ENCODE measurements around the gene PNPLA7.
"Not testable (repeated sequence)": the region's sequence is repeated elsewhere in the genome, so short reads cannot be mapped to it uniquely, and the experiment has no call there.

Gene PNPLA7

DNA sequence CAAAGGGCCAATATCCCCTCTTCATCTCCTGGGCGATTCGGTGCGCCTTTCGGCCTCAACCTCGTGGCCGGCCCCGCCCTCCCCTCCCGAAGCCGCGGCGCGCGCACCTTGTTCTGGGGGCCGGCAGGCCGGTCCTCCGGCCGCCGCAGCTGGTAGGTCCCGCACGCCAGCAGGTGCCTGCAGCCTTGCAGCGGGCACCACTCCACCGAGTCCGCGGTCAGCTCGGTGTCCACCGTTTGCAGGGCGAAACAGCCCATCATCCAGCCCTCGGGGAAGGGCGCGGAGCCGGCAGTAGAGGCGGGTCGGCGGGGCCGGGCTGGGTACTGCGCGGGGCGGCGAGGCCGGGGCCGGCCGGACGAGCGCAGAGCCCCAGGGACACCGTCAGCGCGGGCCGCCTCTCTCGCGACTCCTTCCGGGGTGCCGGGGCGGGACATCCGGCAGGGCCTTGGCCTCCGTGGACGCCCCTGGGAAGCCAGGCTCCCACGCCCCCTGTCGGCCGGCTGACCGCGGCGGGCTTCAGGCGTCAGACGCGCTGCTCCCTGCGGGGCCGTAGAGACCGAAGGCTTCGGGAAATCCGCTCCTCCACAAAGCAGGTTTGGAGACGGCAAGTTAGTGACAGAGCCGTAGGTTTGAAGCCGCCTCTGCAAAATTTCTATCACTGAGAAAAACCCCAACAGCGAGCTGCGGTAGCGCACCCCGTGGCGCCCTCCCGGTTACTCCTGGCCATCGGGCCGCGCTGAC lies 28.5 kb upstream of the PNPLA7 start, which contains the start of gene DPH7:
Gene DPH7 (minus strand): TSS at position 408 of the 741 bp plus-strand sequence. CDS start 148 bp downstream, at position 260.
- H3K27ac ChIP-seq = peak within 1 kb of the TSS; percentile 66 to 92 (median 87)
- H3K4me3 ChIP-seq = peak within 1 kb of the TSS; percentile 80 to 98 (median 95)

DNA sequence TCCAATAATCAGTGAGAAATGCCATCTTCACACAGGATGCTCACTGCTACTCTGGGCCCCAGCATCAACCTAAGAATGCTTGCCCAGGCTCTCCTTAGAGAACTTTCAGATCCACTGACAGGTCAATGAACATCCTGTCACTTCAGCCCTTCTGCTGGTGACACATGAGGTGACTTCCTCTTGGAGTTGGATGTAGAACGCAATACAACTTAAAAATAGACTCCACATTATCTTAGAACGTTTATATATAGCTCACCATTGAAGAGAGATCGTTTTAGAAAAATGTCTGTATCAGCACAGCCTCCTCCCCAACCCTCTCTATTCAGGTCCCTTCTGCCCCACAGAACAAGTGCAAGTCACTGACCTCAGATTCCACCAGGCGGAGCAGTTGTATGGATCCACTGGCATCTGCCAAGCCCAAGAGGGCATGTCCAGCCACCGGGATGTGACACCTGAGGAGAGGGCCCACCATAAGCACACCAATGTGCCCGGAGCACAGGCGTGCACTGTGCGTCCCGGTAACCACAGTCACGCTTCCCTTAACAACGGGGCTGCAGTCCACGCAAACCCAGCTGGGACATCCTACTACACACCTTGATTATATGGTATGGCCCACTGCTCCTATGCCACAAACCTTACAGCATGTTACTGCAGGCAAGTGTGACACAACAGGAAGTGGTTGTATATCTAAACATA lies 25.7 kb upstream of the PNPLA7 start:
- Histone ChIP-seq H3K4me3 (no peak overlapping the region), H3K27ac (no peak overlapping the region)

GRCh38 chr9:137575364-137575715 lies 25.1 kb upstream of the PNPLA7 start:
- H3K27ac ChIP-seq = no peak overlapping the region
- no peak overlapping the region for H3K4me3 ChIP-seq

GRCh38 chr9:137574192-137574591 lies 24.0 kb upstream of the PNPLA7 start:
- no peak overlapping the region for H3K27ac ChIP-seq

GRCh38 chr9:137570566-137570965 lies 20.4 kb upstream of the PNPLA7 start:
- Histone ChIP-seq H3K27ac (no peak overlapping the region), H3K4me3 (no peak overlapping the region)

More at GRCh38 chr9:137574192-137574591, 24.0 kb upstream of the PNPLA7 start:
- H3K4me3 ChIP-seq = no peak overlapping the region

DNA sequence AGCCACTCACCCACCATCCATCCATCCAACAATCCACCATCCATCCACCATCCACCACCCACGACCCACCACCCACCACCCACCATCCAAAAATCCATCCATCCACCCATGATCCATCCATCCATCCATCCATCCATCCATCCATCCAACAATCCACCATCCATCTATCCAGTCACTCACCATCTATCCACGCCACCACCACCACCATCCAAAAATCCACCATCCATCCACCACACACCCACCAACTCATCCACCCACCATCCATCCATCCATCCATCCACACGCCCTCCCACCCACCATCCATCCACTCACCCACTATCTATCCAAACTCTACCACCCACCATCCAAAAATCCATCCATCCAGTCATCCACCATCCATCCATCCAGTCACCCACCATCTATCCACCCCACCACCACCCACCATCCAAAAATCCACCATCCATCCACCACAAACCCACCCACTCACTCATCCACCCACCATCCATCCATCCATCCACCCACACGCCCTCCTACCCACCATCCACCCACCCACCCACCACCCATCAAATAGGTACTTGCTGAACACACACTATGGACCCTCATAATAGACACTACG lies 19.5 kb upstream of the PNPLA7 start:
- H3K27ac ChIP-seq = no peak overlapping the region
- no peak overlapping the region for H3K4me3 ChIP-seq

DNA sequence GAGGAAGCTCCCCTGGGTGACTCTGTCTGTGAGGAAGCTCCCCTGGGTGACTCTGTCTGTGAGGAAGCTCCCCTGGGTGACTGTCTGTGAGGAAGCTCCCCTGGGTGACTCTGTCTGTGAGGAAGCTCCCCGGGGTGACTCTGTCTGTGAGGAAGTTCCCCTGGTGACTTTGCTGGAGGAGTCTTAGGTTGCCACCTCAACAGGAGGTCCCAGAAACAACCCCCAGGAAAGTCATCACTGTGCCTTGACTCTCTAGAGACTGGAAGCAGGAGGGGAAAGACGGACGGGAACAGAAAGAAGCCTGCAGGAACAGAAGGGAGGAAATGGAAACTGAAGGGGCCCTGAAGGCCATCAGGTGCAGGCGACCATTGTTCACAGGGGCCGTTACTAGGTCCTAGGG lies 18.2 kb upstream of the PNPLA7 start:
- not testable (repeated sequence) for H3K4me3 ChIP-seq, H3K27ac ChIP-seq

GRCh38 chr9:137564817-137565411 lies 14.7 kb upstream of the PNPLA7 start:
- H3K27ac ChIP-seq = no peak overlapping the region
- H3K4me3 ChIP-seq = no peak overlapping the region

GRCh38 chr9:137564134-137564533 lies 13.9 kb upstream of the PNPLA7 start:
- H3K4me3 ChIP-seq = no peak overlapping the region
- no peak overlapping the region for H3K27ac ChIP-seq

GRCh38 chr9:137558127-137558526 lies 7.9 kb upstream of the PNPLA7 start:
- H3K27ac ChIP-seq = no peak overlapping the region
- H3K4me3 ChIP-seq = no peak overlapping the region

DNA sequence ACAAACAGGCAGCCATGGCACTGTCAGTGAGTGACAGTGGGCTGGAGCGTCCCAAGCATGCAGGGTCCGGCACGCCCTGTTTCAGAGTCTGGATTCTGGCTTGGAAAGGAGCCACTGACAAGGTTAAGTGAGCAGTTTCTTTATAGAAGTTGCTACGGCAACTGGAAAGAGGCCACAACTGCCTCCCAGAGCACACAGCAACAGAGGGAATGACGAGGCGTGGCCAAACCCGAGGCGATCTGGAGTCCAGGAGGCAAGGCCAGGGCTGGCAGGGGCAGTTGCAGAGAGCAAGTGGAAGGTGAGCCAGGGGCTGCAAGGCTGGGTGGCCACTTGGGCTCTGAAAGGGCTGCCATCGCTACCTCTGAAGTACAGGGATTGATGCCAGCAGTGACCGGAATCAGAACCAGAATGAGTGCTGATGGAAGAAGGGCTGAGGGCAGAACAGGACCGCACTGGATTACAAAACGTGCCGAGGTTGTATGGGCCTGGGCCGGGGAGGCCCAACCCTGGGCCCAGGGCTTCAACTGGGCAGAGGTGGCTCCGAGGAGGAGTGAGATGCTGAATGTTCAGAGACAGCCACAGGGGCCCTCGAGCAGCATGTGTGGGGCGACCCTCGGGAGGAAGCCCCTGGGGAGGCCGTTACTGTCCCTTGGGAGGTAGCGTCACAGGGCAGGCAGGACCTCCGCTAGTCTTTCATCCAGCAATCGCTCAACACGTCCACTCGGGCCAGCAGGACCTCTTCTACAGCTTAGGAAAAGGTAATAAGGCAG lies 6.1 kb upstream of the PNPLA7 start:
- Histone ChIP-seq H3K4me3 (no peak overlapping the region), H3K27ac (no peak overlapping the region)

DNA sequence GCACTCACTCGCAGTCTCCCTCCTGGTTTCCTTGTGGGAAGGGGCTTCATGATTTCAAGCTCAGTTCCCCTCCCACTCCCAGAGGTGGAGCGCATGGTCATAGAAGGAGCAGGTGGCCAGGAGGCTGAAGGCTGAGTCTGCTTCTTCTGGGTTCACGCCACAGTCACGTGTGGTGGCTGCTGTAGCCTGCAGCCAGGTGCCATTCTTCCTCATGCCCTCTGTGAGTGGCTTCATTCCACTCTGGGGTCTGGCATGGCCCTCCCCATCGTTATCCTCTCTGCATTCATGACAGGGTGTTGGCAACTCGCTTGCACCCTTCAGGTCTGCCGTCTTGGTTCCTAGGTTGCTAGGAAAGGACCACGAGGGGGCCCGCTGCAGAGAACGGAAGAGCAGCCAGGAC lies 5.0 kb upstream of the PNPLA7 start:
- Histone ChIP-seq H3K27ac (no peak overlapping the region), H3K4me3 (no peak overlapping the region)

- H3K27ac ChIP-seq = no peak overlapping the region
- H3K4me3 ChIP-seq = no peak overlapping the region
Observed at GRCh38 chr9:137554349-137554748, 4.1 kb upstream of the PNPLA7 start.

- H3K27ac ChIP-seq, H3K4me3 ChIP-seq: not testable (repeated sequence)
Observed at GRCh38 chr9:137553654-137554053, 3.5 kb upstream of the PNPLA7 start.

GRCh38 chr9:137552022-137552768 lies 2.0 kb upstream of the PNPLA7 start:
- peak overlapping the region; percentile 51 to 94 (median 88) for H3K4me3 ChIP-seq
- H3K27ac ChIP-seq = peak overlapping the region; percentile 35 to 91 (median 82)

GRCh38 chr9:137551264-137552021 lies 1.2 kb upstream of the PNPLA7 start, which contains the start of gene MRPL41:
Gene MRPL41 (plus strand): TSS chr9:137551879. CDS start chr9:137552082, 203 bp downstream.
- Histone ChIP-seq H3K4me3 (peak within 1 kb of the TSS; percentile 51 to 94 (median 88)), H3K27ac (peak within 1 kb of the TSS; percentile 58 to 91 (median 86))

DNA sequence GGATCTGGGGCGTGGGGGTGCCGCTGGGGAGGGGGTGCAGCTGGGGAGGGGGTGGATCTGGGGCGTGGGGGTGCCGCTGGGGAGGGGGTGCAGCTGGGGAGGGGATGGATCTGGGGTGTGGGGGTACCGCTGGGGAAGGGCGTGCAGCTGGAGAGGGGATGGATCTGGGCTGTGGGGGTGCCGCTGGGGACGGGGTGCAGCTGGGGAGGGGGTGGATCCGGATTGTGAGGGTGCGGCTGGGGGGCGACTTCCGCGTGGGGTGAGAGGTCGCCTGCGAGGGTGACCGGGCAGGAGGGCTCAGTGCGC lies 709 bp upstream of the PNPLA7 start:
- Histone ChIP-seq H3K4me3 (peak overlapping the region; percentile 51 to 94 (median 88)), H3K27ac (peak overlapping the region; percentile 13 to 88 (median 83))
